ENCODE measurements around the gene B4GALNT1. TPM values are rescaled to one million over a fixed set of nuclear protein-coding genes. Genes with fewer than 3 reads are reported as not detected.

B4GALNT1 gene
- total and polyA plus RNA-seq, 2 donors (not counting 1 experiment from before 2014, with no cell fraction given) = 1.3 to 2.3 TPM

DNA sequence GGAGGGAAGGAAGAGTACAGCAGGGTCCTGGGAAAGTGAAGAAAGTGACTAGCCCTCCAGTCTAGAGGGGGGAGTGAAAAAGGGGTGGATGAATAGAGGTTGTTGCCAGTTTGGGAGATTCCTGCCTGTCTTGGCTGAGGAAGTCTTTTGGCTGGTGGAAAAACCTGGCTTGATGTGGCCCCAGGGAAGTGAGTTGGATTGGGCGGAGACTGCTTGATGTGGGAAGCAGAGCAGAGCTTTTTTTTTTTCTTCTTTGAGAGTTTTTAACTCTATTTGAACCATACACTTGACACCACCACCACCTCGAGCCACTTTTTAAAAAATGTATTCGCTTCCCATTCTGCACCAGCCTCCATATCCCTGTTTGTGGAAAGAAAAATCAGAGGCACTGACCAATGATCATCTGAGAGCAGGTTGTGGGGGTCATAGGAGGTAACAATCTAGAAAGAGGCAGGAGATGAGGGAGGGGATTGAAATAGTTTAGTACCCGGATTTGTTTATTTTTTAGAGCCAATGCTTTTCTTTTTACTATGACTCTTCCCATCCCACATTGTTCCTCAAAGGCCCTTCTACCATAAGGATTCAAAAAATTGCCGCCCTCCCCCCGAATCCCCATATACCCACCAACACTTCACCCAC, 29.1 kb downstream of the B4GALNT1 start:
- DNase-seq (ENCODE audit: low read depth in 2 of 2) = peak; percentile 63 to 78
- peak overlapping the region; percentile 61 for H3K4me2 ChIP-seq (ENCODE audit: extremely low read depth, insufficient read depth, low read length)
- H3K36me3 ChIP-seq (ENCODE audit: control insufficient read depth, insufficient read depth, low read length) = peaks cover 2% of the 10 kb centered on the region
- no peaks in the 10 kb centered on the region for H4K20me1 ChIP-seq (ENCODE audit: control insufficient read depth, extremely low read depth, insufficient read depth, low read length)
- TF ChIP-seq, protein P1, sequence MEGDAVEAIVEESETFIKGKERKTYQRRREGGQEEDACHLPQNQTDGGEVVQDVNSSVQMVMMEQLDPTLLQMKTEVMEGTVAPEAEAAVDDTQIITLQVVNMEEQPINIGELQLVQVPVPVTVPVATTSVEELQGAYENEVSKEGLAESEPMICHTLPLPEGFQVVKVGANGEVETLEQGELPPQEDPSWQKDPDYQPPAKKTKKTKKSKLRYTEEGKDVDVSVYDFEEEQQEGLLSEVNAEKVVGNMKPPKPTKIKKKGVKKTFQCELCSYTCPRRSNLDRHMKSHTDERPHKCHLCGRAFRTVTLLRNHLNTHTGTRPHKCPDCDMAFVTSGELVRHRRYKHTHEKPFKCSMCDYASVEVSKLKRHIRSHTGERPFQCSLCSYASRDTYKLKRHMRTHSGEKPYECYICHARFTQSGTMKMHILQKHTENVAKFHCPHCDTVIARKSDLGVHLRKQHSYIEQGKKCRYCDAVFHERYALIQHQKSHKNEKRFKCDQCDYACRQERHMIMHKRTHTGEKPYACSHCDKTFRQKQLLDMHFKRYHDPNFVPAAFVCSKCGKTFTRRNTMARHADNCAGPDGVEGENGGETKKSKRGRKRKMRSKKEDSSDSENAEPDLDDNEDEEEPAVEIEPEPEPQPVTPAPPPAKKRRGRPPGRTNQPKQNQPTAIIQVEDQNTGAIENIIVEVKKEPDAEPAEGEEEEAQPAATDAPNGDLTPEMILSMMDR (conservative IDR thresholded peaks at IDR 0.05 in 1 of 2, IDR thresholded peaks at IDR 0.05 in 1 of 2; ENCODE audit: low read depth in 1 of 2, low read length in 2 of 2) = no peak
- TF ChIP-seq EZH2 (IDR thresholded peaks at IDR 0.05; ENCODE audit: low read length, missing control alignments) = no peak
- no peaks in the 10 kb centered on the region for H3K9me3 ChIP-seq (ENCODE audit: control insufficient read depth, insufficient read depth, low read depth, low read length)
- no peak overlapping the region for H3K27ac ChIP-seq (ENCODE audit: insufficient read depth, low read length)
- peak overlapping the region; percentile 37 to 79 (median 60) for H3K4me3 ChIP-seq (replicated peaks in 1 of 4; ENCODE audit: control extremely low read depth in 1 of 4, insufficient read depth in 1 of 4, low read depth in 3 of 4, low read length in 4 of 4)
- H2AFZ ChIP-seq (ENCODE audit: low read length) = peak overlapping the region; percentile 85
- peaks cover 5% of the 10 kb centered on the region for H3K4me1 ChIP-seq (ENCODE audit: control insufficient read depth, extremely low read depth, insufficient read depth, low read length)
- H3K79me2 ChIP-seq (ENCODE audit: control insufficient read depth, insufficient read depth, low read length) = no peaks in the 10 kb centered on the region
- H3K9ac ChIP-seq (ENCODE audit: insufficient read depth, low read length) = no peak overlapping the region
- H3K27me3 ChIP-seq (ENCODE audit: control insufficient read depth, insufficient read depth, low read length) = no peaks in the 10 kb centered on the region

DNA sequence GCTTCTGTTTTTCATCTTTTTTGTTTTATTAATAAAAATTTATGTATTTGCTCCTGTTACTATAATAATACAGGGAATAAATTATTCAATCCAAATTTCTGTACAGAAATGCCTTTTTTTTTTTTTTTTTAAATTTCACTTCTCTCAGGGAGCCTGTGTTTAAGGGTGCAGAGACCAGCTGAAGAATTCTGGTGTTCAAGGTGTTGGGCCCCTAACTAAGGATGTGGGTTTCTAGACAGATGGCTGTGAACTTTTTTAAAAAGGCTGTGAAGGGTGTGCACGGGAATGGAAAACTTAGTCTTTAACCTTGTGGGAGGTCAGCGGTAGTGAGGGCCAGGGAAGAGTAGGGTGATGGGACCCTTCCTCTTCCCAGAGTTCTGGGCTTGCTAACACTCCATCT, 29.7 kb downstream of the B4GALNT1 start:
- Histone ChIP-seq H3K4me2 (ENCODE audit: extremely low read depth, insufficient read depth, low read length) (no peak overlapping the region), H3K79me2 (ENCODE audit: control insufficient read depth, insufficient read depth, low read length) (no peaks in the 10 kb centered on the region), H3K9me3 (ENCODE audit: control insufficient read depth, insufficient read depth, low read depth, low read length) (no peaks in the 10 kb centered on the region), H3K27ac (ENCODE audit: insufficient read depth, low read length) (no peak overlapping the region), H2AFZ (ENCODE audit: low read length) (no peak overlapping the region), H4K20me1 (ENCODE audit: control insufficient read depth, extremely low read depth, insufficient read depth, low read length) (no peaks in the 10 kb centered on the region), H3K36me3 (ENCODE audit: control insufficient read depth, insufficient read depth, low read length) (no peaks in the 10 kb centered on the region), H3K9ac (ENCODE audit: insufficient read depth, low read length) (no peak overlapping the region), H3K4me3 (replicated peaks in 1 of 4; ENCODE audit: control extremely low read depth in 1 of 4, insufficient read depth in 1 of 4, low read depth in 3 of 4, low read length in 4 of 4) (no peak overlapping the region), H3K4me1 (ENCODE audit: control insufficient read depth, extremely low read depth, insufficient read depth, low read length) (peaks cover 5% of the 10 kb centered on the region), H3K27me3 (ENCODE audit: control insufficient read depth, insufficient read depth, low read length) (no peaks in the 10 kb centered on the region)
- no peak for DNase-seq (ENCODE audit: low read depth in 2 of 2)
- TF ChIP-seq, protein P1 (conservative IDR thresholded peaks at IDR 0.05 in 1 of 2, IDR thresholded peaks at IDR 0.05 in 1 of 2; ENCODE audit: low read depth in 1 of 2, low read length in 2 of 2) = no peak
- no peak for TF ChIP-seq EZH2 (IDR thresholded peaks at IDR 0.05; ENCODE audit: low read length, missing control alignments)

DNA sequence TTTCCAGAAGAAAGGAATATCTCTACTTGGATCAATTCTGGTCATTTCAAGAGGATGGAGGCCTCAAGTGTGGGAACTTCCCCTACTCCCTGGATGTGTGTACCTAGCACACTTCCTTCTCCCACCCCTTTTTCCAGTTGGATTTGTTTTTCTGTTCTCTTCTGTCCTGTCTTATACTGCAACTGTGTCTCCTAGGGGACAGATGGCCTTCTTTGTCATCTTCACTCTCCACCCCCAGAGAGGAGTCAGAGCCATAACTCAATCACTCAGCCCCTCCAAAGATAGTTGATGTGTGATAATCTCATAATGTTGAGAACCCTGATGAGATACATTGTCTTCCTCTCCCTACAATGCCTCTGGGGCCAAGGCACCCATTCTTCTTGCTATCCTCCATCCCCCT, 30.5 kb downstream of the B4GALNT1 start:
- H3K36me3 ChIP-seq (ENCODE audit: control insufficient read depth, insufficient read depth, low read length) = no peaks in the 10 kb centered on the region
- H3K4me3 ChIP-seq (replicated peaks in 1 of 4; ENCODE audit: control extremely low read depth in 1 of 4, insufficient read depth in 1 of 4, low read depth in 3 of 4, low read length in 4 of 4) = no peak overlapping the region
- H3K79me2 ChIP-seq (ENCODE audit: control insufficient read depth, insufficient read depth, low read length) = no peaks in the 10 kb centered on the region
- DNase-seq (ENCODE audit: low read depth in 2 of 2) = no peak
- H2AFZ ChIP-seq (ENCODE audit: low read length) = no peak overlapping the region
- peaks cover 5% of the 10 kb centered on the region for H3K4me1 ChIP-seq (ENCODE audit: control insufficient read depth, extremely low read depth, insufficient read depth, low read length)
- H3K4me2 ChIP-seq (ENCODE audit: extremely low read depth, insufficient read depth, low read length) = no peak overlapping the region
- no peak overlapping the region for H3K27ac ChIP-seq (ENCODE audit: insufficient read depth, low read length)
- no peak for TF ChIP-seq EZH2 (IDR thresholded peaks at IDR 0.05; ENCODE audit: low read length, missing control alignments)
- TF ChIP-seq, protein P1 (conservative IDR thresholded peaks at IDR 0.05 in 1 of 2, IDR thresholded peaks at IDR 0.05 in 1 of 2; ENCODE audit: low read depth in 1 of 2, low read length in 2 of 2) = no peak
- H3K9ac ChIP-seq (ENCODE audit: insufficient read depth, low read length) = no peak overlapping the region
- no peaks in the 10 kb centered on the region for H3K27me3 ChIP-seq (ENCODE audit: control insufficient read depth, insufficient read depth, low read length)
- H4K20me1 ChIP-seq (ENCODE audit: control insufficient read depth, extremely low read depth, insufficient read depth, low read length) = no peaks in the 10 kb centered on the region
- H3K9me3 ChIP-seq (ENCODE audit: control insufficient read depth, insufficient read depth, low read depth, low read length) = no peaks in the 10 kb centered on the region

Data from fibroblast of lung (primary cell).